Midbrain (tissue), 1 donor: Measurements from ENCODE around the gene RCC1.
"Not testable (repeated sequence)": the region's sequence is repeated elsewhere in the genome, so short reads cannot be mapped to it uniquely, and the experiment has no call there.

Experiments used
- DNase-seq: peaks from one replicate; lab custom pipeline; 2025; lab: John Stamatoyannopoulos, UW

RCC1 gene

DNA sequence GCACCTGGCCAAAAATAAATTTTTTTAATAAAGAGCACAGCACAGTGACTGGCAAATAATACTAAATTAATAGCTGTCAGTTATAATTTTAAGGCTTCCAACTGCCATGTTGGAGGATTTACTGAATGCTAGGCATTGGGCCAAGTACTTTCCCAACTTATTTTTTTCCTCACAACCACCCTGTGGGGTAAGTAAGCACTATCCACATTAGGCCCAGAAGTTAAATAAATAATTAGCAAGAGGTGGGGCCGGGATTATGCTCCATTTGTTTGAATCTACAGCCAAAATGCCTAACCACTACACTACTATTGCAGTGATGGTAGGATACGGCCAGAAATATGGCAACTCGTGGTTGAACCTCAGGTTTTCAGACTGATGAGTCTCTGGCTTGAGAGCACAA lies 42.5 kb downstream of the RCC1 start:
- no peak for DNase-seq

DNA sequence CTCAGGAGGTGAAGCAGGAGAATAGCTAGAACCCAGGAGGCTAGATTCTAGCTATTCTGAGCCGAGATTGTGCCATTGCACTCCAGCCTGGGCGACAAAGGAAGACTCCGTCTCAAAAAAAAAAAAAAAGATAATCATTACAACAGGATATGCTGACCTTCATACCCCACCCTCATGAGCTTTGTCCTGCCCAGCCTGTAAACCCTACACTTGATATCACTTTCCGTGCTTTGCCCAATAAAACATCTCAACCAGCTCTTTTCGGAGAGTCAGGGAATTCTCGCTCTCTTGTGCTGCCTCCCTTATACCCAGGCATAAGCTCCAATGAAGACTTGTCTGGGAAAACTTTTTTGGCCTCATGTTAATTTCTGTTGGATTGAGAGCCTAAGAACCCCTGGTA lies 45.5 kb downstream of the RCC1 start:
- DNase-seq, result no peak

DNA sequence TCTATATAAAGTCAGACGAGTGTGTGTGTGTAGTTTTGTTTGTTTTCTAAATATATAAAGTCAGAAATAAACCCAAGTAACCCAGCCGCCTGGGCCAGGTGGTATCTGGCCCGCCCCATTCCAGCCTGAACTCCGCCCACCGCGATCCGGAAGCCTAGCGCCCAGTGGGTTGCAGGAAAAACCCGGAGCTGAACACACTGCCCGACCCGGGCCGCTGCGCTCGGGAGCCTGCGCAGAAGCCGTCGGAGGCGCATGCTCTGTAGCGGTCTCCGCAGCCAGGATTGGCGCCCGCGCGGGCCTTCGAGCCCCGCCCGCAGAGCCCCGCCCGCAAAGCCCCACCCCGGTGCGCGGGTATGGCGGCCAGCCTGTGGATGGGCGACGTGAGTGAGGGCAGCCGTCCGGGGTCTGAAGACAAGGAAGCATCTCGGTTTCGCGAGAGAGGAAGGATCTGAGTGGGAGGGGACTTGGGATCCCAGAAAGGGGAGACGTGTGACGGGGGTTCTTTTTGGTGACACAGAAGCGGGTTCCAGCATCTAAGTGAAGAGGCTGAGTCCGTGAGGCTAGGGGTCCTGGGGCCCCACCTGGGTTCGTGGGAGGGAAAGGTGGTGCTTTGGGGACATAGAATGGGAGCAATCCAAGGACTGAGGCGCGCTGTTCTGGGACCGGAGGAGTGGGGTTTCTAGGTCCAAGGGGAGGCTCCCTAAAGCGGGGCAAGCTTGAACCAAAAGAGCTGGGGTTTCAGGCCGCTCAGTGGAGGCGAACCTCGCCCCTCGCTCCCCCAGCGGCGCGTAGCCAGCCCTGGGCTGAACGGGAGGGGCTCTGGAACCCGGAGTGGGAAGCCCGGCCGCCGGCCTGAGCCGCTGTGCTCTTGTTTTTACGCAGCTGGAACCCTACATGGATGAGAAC lies 47.2 kb downstream of the RCC1 start, which contains the start of gene TRNAU1AP:
TSS of gene TRNAU1AP (plus strand) at position 328 of the 906 bp plus-strand sequence. CDS start at position 354, 26 bp downstream.
- DNase-seq, result peak; percentile 95

DNA sequence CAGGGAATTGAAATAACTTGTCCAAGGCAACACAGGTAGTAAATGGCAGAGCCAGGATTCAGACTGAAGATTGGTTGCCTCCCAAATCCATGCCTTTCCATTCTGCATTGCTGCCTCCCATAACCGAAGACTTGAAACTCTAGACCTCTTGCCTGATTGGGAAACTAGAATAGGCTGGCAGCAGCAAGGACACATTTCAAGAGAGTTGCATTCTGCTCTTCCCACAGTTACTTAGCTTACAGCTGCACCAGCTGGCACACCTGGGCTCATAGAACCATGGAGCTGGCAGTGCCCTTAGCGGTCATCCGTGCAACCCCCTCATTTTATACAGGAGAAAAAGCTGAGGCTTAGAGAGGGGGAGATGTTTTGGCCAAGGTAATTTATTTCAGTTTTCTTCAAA lies 55.0 kb downstream of the RCC1 start:
- DNase-seq, result no peak

DNA sequence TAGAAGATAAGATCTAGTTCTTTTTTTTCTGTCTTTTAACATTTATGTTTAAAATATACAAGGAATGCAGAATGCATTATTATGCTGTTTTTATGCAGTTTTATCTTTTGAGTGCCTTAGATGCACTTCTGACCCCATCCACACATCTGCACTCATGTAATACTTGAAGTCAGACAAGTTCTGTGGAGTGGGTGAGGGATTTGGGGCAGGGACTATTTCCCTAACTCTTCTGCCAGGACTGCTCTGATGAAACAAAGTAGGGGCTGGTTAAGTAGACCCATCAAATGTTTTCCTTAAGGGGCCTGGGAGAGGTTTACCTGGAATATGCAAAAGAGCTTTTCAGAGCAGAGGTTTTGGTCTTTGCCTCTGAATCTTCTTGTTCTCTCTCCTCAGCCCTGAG lies 58.5 kb downstream of the RCC1 start:
- DNase-seq, result no peak

DNA sequence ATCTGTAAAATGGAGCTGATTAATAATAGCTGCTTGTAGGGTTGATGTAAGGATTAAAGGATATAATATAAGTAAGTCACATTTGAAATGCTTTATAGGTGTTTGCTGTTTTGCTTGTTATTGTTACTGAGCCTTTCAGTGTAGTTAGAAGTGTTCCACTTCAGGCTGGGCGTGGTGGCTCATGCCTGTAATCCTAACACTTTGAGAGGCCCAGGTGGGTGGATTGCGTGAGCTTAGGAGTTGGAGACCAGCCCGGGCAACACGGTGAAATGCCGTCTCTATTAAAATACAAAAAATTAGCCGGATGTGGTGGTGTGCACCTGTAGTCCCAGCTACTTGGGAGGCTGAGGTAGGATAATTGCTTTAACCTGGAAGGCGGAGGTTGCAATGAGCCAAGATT lies 59.2 kb downstream of the RCC1 start:
- no peak for DNase-seq

DNA sequence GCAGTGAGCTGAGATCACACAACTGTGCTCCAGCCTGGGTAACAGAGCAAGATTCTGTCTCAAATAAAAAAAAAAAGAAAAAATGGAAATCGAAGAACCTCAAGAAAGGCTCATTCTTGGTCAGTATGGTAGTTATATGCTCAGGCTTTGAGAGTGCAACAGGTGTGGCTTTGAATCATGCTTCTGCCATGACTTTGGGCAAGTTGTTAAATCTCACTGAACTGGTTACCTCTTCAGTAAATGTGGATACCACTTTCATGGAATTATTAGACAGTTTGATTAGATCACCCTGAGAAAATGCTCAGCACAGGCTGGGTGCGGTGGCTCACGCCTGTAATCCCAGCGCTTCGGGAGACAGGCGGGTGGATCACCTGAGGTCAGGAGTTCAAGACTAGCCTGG lies 59.9 kb downstream of the RCC1 start:
- no peak for DNase-seq

DNA sequence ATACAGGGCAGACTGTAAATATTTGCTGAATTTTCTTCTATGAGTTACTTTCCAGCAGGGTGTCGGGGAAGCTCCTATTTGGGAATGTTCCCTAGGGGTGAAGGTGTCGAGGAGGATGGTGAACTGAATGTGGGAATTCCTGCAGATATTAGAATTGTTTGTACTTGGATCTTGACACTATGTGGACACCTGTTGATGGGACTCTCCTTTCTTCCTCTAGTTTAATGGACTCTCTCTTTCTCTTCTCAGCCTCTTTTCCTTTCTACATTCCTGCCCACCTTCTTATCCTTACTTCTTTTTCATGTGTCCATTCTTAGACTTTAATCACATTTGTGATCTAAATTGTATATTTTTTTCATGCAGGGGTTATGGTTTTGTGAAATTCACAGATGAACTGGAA lies 61.1 kb downstream of the RCC1 start:
- no peak for DNase-seq

DNA sequence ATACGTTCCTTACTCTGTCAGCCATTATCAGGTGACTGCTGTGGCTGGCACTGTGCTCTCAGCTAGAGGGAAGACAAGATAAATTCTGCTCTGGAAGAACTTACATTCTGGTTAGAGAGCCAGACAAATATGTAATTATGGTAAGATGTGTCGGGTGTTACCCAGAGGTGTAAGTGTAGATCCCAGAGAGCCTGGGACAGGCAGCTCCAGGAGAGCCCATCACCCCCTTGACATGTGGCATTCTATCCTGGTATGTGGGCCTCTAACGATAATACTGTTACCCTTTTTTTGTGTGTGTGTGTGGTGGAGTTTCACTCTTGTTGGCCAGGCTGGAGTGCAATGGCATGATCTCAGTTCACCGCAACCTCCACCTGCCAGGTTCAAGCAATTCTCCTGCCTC lies 66.1 kb downstream of the RCC1 start:
- DNase-seq, result no peak

DNA sequence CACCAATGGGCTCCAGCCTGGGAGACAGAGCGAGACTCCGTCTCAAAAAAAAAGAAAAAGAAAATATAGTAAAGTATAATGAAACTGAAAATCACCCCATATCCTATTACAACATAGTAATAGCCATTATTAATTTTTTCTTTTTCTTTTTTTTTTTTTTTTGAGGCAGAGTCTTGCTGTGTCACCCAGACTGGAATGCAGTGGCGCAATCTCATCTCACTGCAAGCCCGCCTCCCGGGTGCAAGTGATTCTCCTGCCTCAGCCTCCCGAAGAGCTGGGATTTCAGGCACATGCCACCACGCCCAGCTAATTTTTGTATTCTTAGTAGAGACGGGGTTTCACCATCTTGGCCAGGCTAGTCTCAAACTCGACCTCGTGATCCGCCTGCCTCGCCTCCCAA lies 67.0 kb downstream of the RCC1 start:
- DNase-seq, result not testable (repeated sequence)

DNA sequence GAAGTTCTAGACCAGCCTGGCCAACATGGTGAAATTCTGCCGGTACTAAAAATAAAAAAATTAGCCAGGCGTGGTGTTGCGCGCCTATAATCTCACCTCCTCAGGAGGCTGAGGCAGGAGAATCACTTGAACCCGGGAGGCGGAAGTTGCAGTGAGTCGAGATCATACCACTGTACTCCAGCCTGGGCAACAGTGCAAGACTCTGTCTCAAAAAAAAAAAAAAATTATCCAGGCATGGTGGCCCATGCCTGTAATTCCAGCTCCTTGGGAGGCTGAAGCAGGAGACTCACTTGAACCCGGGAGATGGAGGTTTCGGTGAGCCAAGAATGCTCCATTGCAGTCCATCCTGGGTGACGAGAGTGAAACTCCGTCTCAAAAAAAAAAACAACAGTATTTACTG lies 67.7 kb downstream of the RCC1 start:
- DNase-seq, result no peak

DNA sequence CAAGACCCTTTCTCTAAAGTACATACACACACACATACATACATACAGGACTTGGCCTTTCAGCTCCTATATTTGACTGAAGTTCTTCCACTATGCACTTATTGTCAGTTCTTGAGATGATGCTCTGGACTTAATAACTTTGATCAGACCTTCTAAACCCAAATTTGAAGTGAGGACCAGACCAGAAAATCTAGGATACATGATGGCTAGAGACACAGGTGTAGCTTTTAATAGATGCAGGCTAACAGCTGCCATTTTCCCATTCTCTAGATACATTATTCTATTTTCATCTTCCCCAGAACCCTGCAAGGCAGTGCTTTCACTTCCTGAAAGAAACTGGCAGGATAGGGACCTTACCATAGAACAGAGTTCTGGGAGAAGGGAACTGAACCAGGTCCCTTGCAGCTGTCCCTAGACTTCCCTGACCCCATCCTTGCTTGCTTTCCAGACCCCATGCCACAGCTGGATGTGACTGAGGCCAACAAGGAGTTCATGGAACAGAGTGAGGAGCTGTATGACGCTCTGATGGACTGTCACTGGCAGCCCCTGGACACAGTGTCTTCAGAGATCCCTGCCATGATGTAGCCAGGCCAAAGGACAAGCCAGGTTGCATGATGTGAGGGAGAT lies 71.3 kb downstream of the RCC1 start:
- DNase-seq, result no peak

DNA sequence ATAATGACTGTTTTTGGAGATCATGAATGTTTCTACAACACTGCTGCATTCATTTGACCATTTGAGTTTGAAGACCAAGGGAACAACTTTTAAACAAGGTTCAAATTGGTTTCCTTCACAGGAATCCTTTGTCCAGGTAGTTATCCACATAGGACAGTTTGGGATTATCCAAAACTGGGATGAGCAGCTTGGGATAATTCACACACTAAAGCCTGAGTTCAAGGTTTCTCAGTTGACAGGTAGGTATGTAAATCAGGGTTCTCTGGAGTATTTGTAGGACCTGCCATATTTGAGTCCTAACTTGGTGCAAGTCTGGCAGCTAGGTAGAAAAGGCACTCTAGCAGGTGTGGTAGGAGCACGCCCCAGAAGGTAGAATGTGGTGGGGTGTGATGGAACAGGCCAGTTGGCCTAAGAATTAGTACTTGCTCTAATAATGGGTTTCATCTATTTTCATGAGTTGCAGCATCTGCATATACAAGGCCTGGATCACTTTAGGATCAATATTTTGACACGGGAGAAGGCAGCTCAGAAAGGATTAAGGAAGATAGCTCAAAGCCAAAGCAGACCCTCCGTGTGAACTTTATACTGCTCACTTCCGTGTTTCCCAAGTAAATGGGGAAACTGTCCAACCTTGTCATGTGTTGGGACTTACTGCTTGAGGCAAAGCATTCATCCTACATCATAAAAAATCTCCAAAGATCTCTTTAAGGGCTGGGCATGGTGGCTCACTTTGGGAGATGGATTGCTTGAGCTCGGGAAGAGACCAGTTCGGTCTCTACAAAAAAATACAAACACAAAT lies 72.1 kb downstream of the RCC1 start:
- DNase-seq, result no peak

DNA sequence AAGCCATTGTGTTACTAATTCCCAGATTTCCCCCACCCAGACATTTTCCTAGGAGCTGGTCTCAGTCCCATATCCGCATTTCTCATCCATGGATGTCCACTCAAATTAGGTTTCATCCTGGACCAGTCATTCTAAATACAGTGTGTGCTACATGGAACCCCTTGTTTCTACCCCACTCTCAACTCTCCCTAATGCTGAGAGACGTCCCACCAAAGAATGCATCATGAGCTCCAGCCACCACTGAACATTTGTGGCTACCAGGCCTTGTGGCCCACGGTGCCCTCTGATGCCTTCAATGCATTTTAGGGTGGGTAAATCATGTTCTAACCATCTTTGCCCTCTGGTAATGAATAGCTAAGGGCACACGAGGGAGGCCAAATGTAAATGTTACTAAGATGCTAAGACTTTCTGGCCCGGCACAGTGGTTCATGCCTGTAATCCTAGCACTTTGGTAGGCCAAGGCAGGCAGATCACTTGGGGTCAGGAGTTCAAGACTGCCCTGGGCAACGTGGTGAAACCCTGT lies 72.9 kb downstream of the RCC1 start:
- no peak for DNase-seq

DNA sequence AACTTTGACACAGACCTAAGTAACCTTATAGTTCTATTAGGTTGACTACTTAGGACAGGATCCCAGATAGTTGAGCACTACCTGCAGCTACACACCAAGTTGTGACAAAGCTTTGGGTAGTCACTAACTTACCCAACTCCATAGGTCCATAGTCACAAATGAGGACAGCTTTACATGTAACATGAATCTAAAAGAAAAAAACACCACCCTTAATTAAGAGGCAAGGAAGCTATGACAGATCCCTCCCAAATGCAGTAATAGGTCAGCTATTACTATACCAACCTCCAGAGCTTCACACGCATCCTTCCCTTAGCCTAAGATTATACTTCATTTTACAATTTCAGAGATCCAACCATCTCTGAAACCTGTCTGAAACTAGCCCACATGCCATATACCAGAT lies 73.6 kb downstream of the RCC1 start:
- no peak for DNase-seq

DNA sequence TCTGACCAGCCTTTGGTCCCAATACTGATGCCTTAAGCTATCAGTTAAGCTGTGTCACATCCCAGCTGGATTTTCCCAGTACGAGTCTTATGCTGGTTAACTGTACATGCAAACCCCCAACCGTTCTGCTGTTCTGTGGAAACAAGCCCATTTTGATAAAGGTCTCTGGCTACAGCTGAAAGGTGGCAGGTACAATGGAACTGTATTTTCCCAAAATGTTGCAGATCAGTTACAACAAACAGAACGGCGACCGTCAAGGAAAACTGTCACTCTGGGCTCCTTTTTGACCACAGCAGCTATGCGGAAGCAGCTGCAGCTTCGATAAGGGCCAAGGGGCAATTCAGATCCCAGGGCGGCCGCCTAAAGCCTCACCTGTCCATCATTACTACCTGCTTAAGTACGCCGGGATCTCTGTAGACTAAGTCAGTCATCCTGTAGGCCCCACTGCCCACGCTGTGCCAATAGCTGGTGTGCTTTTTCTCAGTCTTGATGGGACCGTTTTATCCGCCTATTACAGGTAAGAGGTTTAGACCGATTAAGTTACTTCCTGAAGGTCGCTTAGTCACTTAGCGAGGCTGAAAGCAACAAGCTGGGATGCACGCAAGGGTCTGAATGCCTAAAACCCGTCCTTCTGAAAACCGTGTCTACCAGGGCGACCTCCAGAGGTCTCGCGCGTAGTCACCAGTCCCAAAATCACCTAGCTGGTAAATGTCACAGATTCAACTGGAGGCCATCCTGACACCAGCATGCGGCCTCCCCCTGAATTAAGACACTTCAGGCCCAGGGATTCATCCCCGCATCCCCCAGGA lies 75.1 kb downstream of the RCC1 start:
- DNase-seq, result peak; percentile 14

DNA sequence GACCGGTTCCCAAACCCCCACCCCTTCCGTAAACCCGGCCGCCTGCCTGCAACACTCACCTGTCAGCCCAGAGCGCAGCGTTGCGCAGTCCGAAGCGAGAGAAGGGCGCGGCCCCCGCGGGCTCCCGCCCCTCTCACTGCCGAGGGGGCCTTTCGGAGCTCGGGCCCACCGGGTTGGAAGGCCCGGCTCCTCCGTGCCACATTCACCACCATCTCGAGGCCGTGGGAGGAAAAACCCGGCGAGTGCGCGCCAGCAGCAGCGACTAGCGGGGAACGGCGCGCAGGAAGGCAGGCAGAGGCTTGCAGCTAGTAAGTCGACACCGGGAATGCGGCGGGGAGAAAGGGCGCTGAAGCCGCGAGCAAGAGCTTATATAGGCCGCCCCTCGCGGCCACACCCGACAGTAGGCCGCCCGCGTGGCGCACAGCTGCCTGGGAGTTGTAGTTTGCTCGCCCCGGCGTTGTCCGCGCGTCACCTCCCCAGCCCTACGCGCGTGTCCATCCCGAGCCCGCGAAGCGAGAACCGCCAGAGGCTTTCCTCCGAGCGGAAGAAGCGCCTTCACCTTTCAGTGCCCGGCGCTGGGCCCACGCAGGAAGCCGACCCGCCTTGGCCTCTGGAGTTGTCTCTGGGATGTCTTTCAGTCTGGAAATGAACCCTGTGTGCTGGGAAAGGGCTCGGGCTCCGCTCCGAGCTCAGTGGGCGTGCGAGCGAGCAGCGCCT lies 75.8 kb downstream of the RCC1 start:
- peak; percentile 95 for DNase-seq

DNA sequence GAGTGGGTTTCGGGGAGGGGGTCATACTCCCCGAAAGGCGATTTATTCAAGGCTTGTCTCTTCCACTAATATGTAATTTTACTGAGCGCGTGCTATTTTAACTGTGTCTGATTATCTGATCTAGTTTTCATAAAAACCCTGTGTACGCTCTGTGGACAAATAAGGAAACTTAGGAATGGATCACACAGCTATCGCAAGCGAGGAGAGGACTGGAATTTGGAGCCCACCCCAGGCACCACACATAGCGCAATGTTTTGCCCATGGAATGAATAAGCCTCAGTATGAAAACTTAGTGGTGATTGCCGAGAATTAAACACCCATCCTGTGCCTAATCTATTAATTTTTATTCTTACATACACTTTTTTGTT lies 76.4 kb downstream of the RCC1 start:
- DNase-seq, result no peak

DNA sequence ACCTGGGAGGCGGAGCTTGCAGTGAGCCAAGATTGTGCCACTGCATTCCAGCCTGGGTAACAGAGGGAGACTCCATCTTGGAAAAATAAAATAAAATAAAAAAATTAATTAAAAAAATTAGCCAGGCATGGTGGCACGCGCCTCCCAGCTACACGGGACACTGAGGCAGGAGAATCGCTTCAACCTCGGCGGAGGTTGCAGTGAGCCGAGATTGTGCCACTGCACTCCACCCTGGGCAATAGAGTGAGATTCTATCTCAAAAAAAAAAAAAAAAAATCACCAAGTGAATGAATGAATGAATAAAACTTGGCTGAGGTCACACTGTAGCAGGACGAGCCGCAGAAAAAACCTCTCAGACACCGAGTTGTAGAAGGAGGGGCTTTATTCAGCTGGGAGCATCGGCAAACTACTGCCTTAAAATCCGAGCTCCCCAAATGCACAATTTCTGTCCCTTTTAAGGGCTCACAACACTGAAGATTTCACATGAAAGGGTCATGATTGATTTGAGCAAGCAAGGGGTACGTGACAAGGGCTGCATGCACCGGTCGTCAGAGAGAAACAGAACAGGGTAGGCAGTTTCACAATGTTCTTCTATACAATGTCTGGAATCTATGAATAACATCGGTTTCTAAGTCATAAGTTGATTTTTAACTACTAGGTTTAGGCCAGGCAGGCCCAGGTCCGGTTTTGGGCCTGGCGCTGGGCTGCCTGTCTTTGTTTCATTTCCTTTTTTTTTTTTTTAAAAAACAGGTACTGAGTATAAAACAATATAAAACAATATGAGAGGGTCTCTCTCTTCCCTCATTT lies 80.9 kb downstream of the RCC1 start:
- DNase-seq, result not testable (repeated sequence)
